Skeletal muscle satellite cell (primary cell): ENCODE measurements around the gene LGR6.
A peak's percentile ranks its signal among the peaks of the same experiment; 100 is the strongest.
"Not testable (repeated sequence)": the region's sequence is repeated elsewhere in the genome, so short reads cannot be mapped to it uniquely, and the experiment has no call there.

Source experiments
- H3K27me3 ChIP-seq: 2 replicates; pipeline ENCODE4 v1.7.0; 2013; ENCODE audit warnings: low read length; ENCODE audit not compliant: control insufficient read depth, insufficient read depth
- H3K36me3 ChIP-seq: 2 replicates; pipeline ENCODE4 v1.7.0; 2013; ENCODE audit warnings: mild to moderate bottlenecking, control low read depth, low read length; ENCODE audit not compliant: insufficient read depth
- H3K4me1 ChIP-seq: 2 replicates; pipeline ENCODE4 v1.7.0; 2013; ENCODE audit warnings: low read length; ENCODE audit not compliant: control insufficient read depth, insufficient read depth
- H3K4me2 ChIP-seq: 2 replicates; pipeline ENCODE4 v1.7.0; 2013; ENCODE audit warnings: mild to moderate bottlenecking, low read length
- H3K4me3 ChIP-seq: 2 replicates; pipeline ENCODE4 v1.7.0; 2013; ENCODE audit warnings: low read length
- H3K9ac ChIP-seq: 2 replicates; pipeline ENCODE4 v1.7.0; 2013; ENCODE audit warnings: mild to moderate bottlenecking, low read depth, low read length, moderate library complexity
- H3K9me3 ChIP-seq: replicated peaks from 2 replicates; pipeline ENCODE4 v1.7.0; 2013; ENCODE audit warnings: mild to moderate bottlenecking, control low read depth, low read length

LGR6 gene

GRCh38 chr1:202320081-202320405 lies 126.4 kb downstream of the LGR6 start:
- H3K36me3 ChIP-seq, result no peaks in the 10 kb centered on the region
- peaks cover 33% of the 10 kb centered on the region for H3K27me3 ChIP-seq
- H3K9me3 ChIP-seq, result no peaks in the 10 kb centered on the region
- H3K9ac ChIP-seq, result no peak overlapping the region
- no peak overlapping the region for H3K4me2 ChIP-seq
- no peak overlapping the region for H3K4me3 ChIP-seq
- no peaks in the 10 kb centered on the region for H3K4me1 ChIP-seq

- H3K4me2 ChIP-seq, result no peak overlapping the region
- peaks cover 24% of the 10 kb centered on the region for H3K27me3 ChIP-seq
- no peaks in the 10 kb centered on the region for H3K36me3 ChIP-seq
- H3K4me3 ChIP-seq, result no peak overlapping the region
- no peak overlapping the region for H3K9ac ChIP-seq
- H3K9me3 ChIP-seq, result no peaks in the 10 kb centered on the region
- H3K4me1 ChIP-seq, result no peaks in the 10 kb centered on the region
These were observed 130.1 kb downstream of the LGR6 start for GRCh38 chr1:202323731-202324130.

GRCh38 chr1:202324646-202325045 lies 131.0 kb downstream of the LGR6 start:
- Histone ChIP-seq H3K9ac (no peak overlapping the region), H3K4me1 (no peaks in the 10 kb centered on the region), H3K4me3 (no peak overlapping the region), H3K27me3 (peaks cover 24% of the 10 kb centered on the region), H3K4me2 (no peak overlapping the region), H3K36me3 (peaks cover 2% of the 10 kb centered on the region), H3K9me3 (no peaks in the 10 kb centered on the region)

- Histone ChIP-seq H3K9ac (no peak overlapping the region), H3K4me3 (no peak overlapping the region), H3K9me3 (no peaks in the 10 kb centered on the region), H3K4me1 (no peaks in the 10 kb centered on the region), H3K27me3 (no peaks in the 10 kb centered on the region), H3K36me3 (peaks cover 38% of the 10 kb centered on the region), H3K4me2 (no peak overlapping the region)
These were observed 136.3 kb downstream of the LGR6 start for GRCh38 chr1:202329891-202330290.

- H3K4me3 ChIP-seq, result no peak overlapping the region
- H3K27me3 ChIP-seq, result no peaks in the 10 kb centered on the region
- no peak overlapping the region for H3K4me2 ChIP-seq
- peaks cover 41% of the 10 kb centered on the region for H3K36me3 ChIP-seq
- H3K4me1 ChIP-seq, result no peaks in the 10 kb centered on the region
- no peak overlapping the region for H3K9ac ChIP-seq
- H3K9me3 ChIP-seq, result no peaks in the 10 kb centered on the region
These were observed 140.3 kb downstream of the LGR6 start for GRCh38 chr1:202333861-202334260.

GRCh38 chr1:202343652-202344349 lies 150.2 kb downstream of the LGR6 start:
- Histone ChIP-seq H3K27me3 (no peaks in the 10 kb centered on the region), H3K36me3 (no peaks in the 10 kb centered on the region), H3K4me3 (no peak overlapping the region), H3K4me2 (no peak overlapping the region), H3K4me1 (peaks cover 4% of the 10 kb centered on the region), H3K9ac (peak overlapping the region; percentile 13), H3K9me3 (no peaks in the 10 kb centered on the region)

GRCh38 chr1:202348005-202348508 lies 154.5 kb downstream of the LGR6 start:
- Histone ChIP-seq H3K9me3 (no peaks in the 10 kb centered on the region), H3K4me1 (peaks cover 9% of the 10 kb centered on the region), H3K27me3 (no peaks in the 10 kb centered on the region), H3K4me2 (no peak overlapping the region), H3K9ac (no peak overlapping the region), H3K36me3 (no peaks in the 10 kb centered on the region), H3K4me3 (no peak overlapping the region)

- peak within 1 kb of the TSS; percentile 94 for H3K9ac ChIP-seq
- no peaks in the 10 kb centered on the region for H3K36me3 ChIP-seq
- H3K27me3 ChIP-seq, result no peaks in the 10 kb centered on the region
- H3K9me3 ChIP-seq, result no peaks in the 10 kb centered on the region
- H3K4me2 ChIP-seq, result peak within 1 kb of the TSS; percentile 89
- peaks cover 9% of the 10 kb centered on the region for H3K4me1 ChIP-seq
- H3K4me3 ChIP-seq, result peak within 1 kb of the TSS; percentile 95
These were observed 155.1 kb downstream of the LGR6 start, which contains the start of gene PPP1R12B for GRCh38 chr1:202348509-202349205. Gene PPP1R12B (plus strand): TSS chr1:202348699. CDS start chr1:202348852, 153 bp downstream.

- peak overlapping the region; percentile 89 for H3K4me2 ChIP-seq
- no peaks in the 10 kb centered on the region for H3K27me3 ChIP-seq
- no peaks in the 10 kb centered on the region for H3K9me3 ChIP-seq
- peaks cover 9% of the 10 kb centered on the region for H3K4me1 ChIP-seq
- peak overlapping the region; percentile 94 for H3K9ac ChIP-seq
- H3K36me3 ChIP-seq, result no peaks in the 10 kb centered on the region
- H3K4me3 ChIP-seq, result peak overlapping the region; percentile 95
These were observed 155.8 kb downstream of the LGR6 start for GRCh38 chr1:202349206-202349928.

GRCh38 chr1:202351725-202352124 lies 158.1 kb downstream of the LGR6 start:
- H3K4me2 ChIP-seq, result no peak overlapping the region
- H3K9me3 ChIP-seq, result no peaks in the 10 kb centered on the region
- H3K36me3 ChIP-seq, result no peaks in the 10 kb centered on the region
- peaks cover 9% of the 10 kb centered on the region for H3K4me1 ChIP-seq
- H3K27me3 ChIP-seq, result no peaks in the 10 kb centered on the region
- H3K9ac ChIP-seq, result no peak overlapping the region
- no peak overlapping the region for H3K4me3 ChIP-seq

GRCh38 chr1:202352583-202353197 lies 159.1 kb downstream of the LGR6 start:
- not testable (repeated sequence) for H3K27me3 ChIP-seq

More at GRCh38 chr1:202352583-202353197, 159.1 kb downstream of the LGR6 start:
- not testable (repeated sequence) for H3K9me3 ChIP-seq, H3K4me2 ChIP-seq, H3K4me3 ChIP-seq, H3K4me1 ChIP-seq, H3K36me3 ChIP-seq, H3K9ac ChIP-seq
